Left ventricle myocardium inferior (tissue), 1 donor: ENCODE data around the gene PRRG2. TPM values are rescaled to one million over a fixed set of nuclear protein-coding genes. Genes with fewer than 3 reads are reported as not detected.
A peak's percentile ranks its signal among the peaks of the same experiment; 100 is the strongest.

ENCODE experiments used
- DNase-seq: peaks from one replicate; pipeline ENCODE4 v3.0.0-alpha.2; 2020
- H3K27ac ChIP-seq: fragments of 200-600 bp; replicated peaks from 2 replicates; pipeline ENCODE4 v1.8.0; 2021
- H3K27me3 ChIP-seq: fragments of 200-600 bp; 2 replicates; pipeline ENCODE4 v1.8.0; 2021; ENCODE audit warnings: low read depth
- H3K36me3 ChIP-seq: fragments of 200-600 bp; 2 replicates; pipeline ENCODE4 v1.8.0; 2021
- H3K4me1 ChIP-seq: fragments of 200-600 bp; 2 replicates; pipeline ENCODE4 v1.8.0; 2021
- H3K4me3 ChIP-seq: fragments of 200-600 bp; 2 replicates; pipeline ENCODE4 v1.8.0; 2021; ENCODE audit warnings: mild to moderate bottlenecking, moderate library complexity
- H3K9me3 ChIP-seq: fragments of 200-600 bp; replicated peaks from 2 replicates; pipeline ENCODE4 v1.8.0; 2021
- CTCF ChIP-seq: fragments of 200-600 bp; IDR thresholded peaks from 2 replicates; pipeline ENCODE4 v1.8.0; 2021; ENCODE audit warnings: antibody characterized with exemption, mild to moderate bottlenecking, borderline replicate concordance
- intact Hi-C: fragments of 100-400 bp; cut with micrococcal nuclease; formaldehyde crosslinking; loops from one replicate; pipeline ENCODE4 v1.11.0; 2022
- total RNA-seq: library from RNA; stranded (reverse); fragmentation: NEBNext Ultra II Directional; extraction: Animal tissue kit (Norgen Biotek cat#: 25700); gene quantifications from one replicate; pipeline ENCODE4 v1.2.1, GENCODE V29; 2021
- donor health status: DM: no; HTN: yes; CAD: no; lungs with severe emphysema.

PRRG2 gene
- total RNA-seq, 1 donor from 2014 or later: 0.88 TPM

GRCh38 chr19:49546825-49547565 is 34.1 kb upstream of the PRRG2 start:
- Histone ChIP-seq H3K27ac (no peak overlapping the region), H3K4me1 (peaks cover 12% of the 10 kb centered on the region), H3K36me3 (no peaks in the 10 kb centered on the region), H3K4me3 (no peak overlapping the region), H3K27me3 (no peaks in the 10 kb centered on the region), H3K9me3 (no peaks in the 10 kb centered on the region)
- intact Hi-C loops: loop anchor here (2.0 kb wide), 1 partner anchor 40 kb away; no protein-coding TSS in a partner anchor
- DNase-seq: no peak
- TF ChIP-seq CTCF: peak; percentile 89

GRCh38 chr19:49549045-49549444 is 32.1 kb upstream of the PRRG2 start:
- Histone ChIP-seq H3K4me1 (peaks cover 14% of the 10 kb centered on the region), H3K9me3 (no peaks in the 10 kb centered on the region), H3K27me3 (no peaks in the 10 kb centered on the region), H3K27ac (no peak overlapping the region), H3K4me3 (no peak overlapping the region), H3K36me3 (no peaks in the 10 kb centered on the region)
- no peak for TF ChIP-seq CTCF
- DNase-seq: no peak
- intact Hi-C loops: no loop called here

GRCh38 chr19:49551531-49551930 is 29.6 kb upstream of the PRRG2 start:
- no peak overlapping the region for H3K27ac ChIP-seq
- peaks cover 15% of the 10 kb centered on the region for H3K36me3 ChIP-seq
- peaks cover 21% of the 10 kb centered on the region for H3K4me1 ChIP-seq
- H3K9me3 ChIP-seq: no peaks in the 10 kb centered on the region
- no peak for TF ChIP-seq CTCF
- intact Hi-C loops: no loop called here
- no peak for DNase-seq
- H3K27me3 ChIP-seq: no peaks in the 10 kb centered on the region
- H3K4me3 ChIP-seq: no peak overlapping the region

GRCh38 chr19:49552749-49553148 is 28.4 kb upstream of the PRRG2 start:
- H3K4me3 ChIP-seq: no peak overlapping the region
- no peak for DNase-seq
- intact Hi-C loops: no loop called here
- H3K27ac ChIP-seq: no peak overlapping the region
- no peaks in the 10 kb centered on the region for H3K27me3 ChIP-seq
- H3K9me3 ChIP-seq: no peaks in the 10 kb centered on the region
- peaks cover 27% of the 10 kb centered on the region for H3K36me3 ChIP-seq
- TF ChIP-seq CTCF: no peak
- H3K4me1 ChIP-seq: peaks cover 11% of the 10 kb centered on the region

- Histone ChIP-seq H3K27ac (peak overlapping the region; percentile 47), H3K36me3 (peaks cover 36% of the 10 kb centered on the region)
- intact Hi-C loops: no loop called here
Measured at GRCh38 chr19:49553451-49554271, 27.5 kb upstream of the PRRG2 start.

More at GRCh38 chr19:49553451-49554271, 27.5 kb upstream of the PRRG2 start:
- Histone ChIP-seq H3K4me3 (no peak overlapping the region), H3K27me3 (no peaks in the 10 kb centered on the region), H3K9me3 (no peaks in the 10 kb centered on the region), H3K4me1 (peaks cover 11% of the 10 kb centered on the region)
- TF ChIP-seq CTCF: no peak
- no peak for DNase-seq
